Hepatocyte (in vitro differentiated cells): ENCODE data around the gene TMEM204. TPM values are rescaled to one million over a fixed set of nuclear protein-coding genes. Genes with fewer than 3 reads are reported as not detected.

ENCODE experiments used
- DNase-seq: peaks from one replicate; pipeline ENCODE4 v3.0.0-alpha.2; 2016; ENCODE audit warnings: low spot score
- H2AFZ ChIP-seq: fragments of 200-600 bp; sonication (generic); 2 replicates; pipeline ENCODE4 v1.6.0; 2016; ENCODE audit warnings: antibody characterized with exemption, mild to moderate bottlenecking
- H3K27ac ChIP-seq: fragments of 200-600 bp; sonication (generic); 2 replicates; pipeline ENCODE4 v1.5.1; 2016; ENCODE audit warnings: mild to moderate bottlenecking
- H3K27me3 ChIP-seq: fragments of 200-600 bp; sonication (generic); 2 replicates; pipeline ENCODE4 v1.6.1; 2016
- H3K36me3 ChIP-seq: fragments of 200-600 bp; sonication (generic); replicated peaks from 2 replicates; pipeline ENCODE4 v1.5.1; 2016; ENCODE audit warnings: low read depth; ENCODE audit not compliant: insufficient read depth
- H3K4me1 ChIP-seq: fragments of 200-600 bp; sonication (generic); 2 replicates; pipeline ENCODE4 v1.5.1; 2016; ENCODE audit warnings: mild to moderate bottlenecking, moderate library complexity; ENCODE audit not compliant: insufficient read depth
- H3K4me2 ChIP-seq: fragments of 200-600 bp; sonication (generic); 2 replicates; pipeline ENCODE4 v1.6.0; 2016
- H3K4me3 ChIP-seq: fragments of 200-600 bp; sonication (generic); 2 replicates; pipeline ENCODE4 v1.5.1; 2016; ENCODE audit warnings: mild to moderate bottlenecking
- H3K79me2 ChIP-seq: fragments of 200-600 bp; sonication (generic); 2 replicates; pipeline ENCODE4 v1.6.0; 2017; ENCODE audit warnings: mild to moderate bottlenecking
- H3K9me2 ChIP-seq: fragments of 200-600 bp; sonication (generic); replicated peaks from 2 replicates; pipeline ENCODE4 v1.6.0; 2017; ENCODE audit warnings: mild to moderate bottlenecking; ENCODE audit not compliant: insufficient read depth
- H3K9me3 ChIP-seq: fragments of 200-600 bp; sonication (generic); 2 replicates; pipeline ENCODE4 v1.5.1; 2016; ENCODE audit warnings: low read depth, mild to moderate bottlenecking
- H4K20me1 ChIP-seq: fragments of 200-600 bp; sonication (generic); 2 replicates; pipeline ENCODE4 v1.6.0; 2016; ENCODE audit warnings: mild to moderate bottlenecking; ENCODE audit not compliant: insufficient read depth, poor library complexity, severe bottlenecking
- EZH2 ChIP-seq: fragments of 200-600 bp; sonication (generic); IDR thresholded peaks from 2 replicates; pipeline ENCODE4 v1.6.1; 2016; ENCODE audit warnings: antibody characterized with exemption, mild to moderate bottlenecking, borderline replicate concordance
- EZH2phosphoT487 ChIP-seq: fragments of 200-600 bp; sonication (generic); IDR thresholded peaks from one replicate; pipeline ENCODE4 v1.6.1; 2018; ENCODE audit warnings: antibody characterized with exemption, mild to moderate bottlenecking, low read depth, moderate library complexity; ENCODE audit not compliant: unreplicated experiment, severe bottlenecking
- WGBS: methylation state at CpG from one replicate; pipeline ENCODE4 v1.1.6; 2016; ENCODE audit warnings: low lambda C conversion rate; ENCODE audit errors: missing lambda C conversion rate; 5-methylcytosine and 5-hydroxymethylcytosine counted together
- polyA plus RNA-seq: library from polyadenylated mRNA; unstranded; fragments of >200 nt; fragmentation: Nextera tagmentation; extraction: Ambion mirVana; gene quantifications from 2 replicates; pipeline ENCODE4 v1.2.1, GENCODE V29; 2016
- total RNA-seq: library from RNA; depleted of rRNA; stranded (reverse); fragments of >200 nt; gene quantifications from 2 replicates; pipeline ENCODE4 v1.2.3, GENCODE V29; 2014
- TF ChIP-seq, protein P1 (sequence below): fragments of 200-600 bp; sonication (generic); IDR thresholded peaks from 2 replicates; pipeline ENCODE4 v1.5.1; 2016; ENCODE audit warnings: antibody characterized with exemption, mild to moderate bottlenecking; ENCODE audit not compliant: poor library complexity

The TMEM204 gene
- total and polyA plus RNA-seq, 2 experiments from 2014 or later: 2.7 to 5.4 TPM

DNA sequence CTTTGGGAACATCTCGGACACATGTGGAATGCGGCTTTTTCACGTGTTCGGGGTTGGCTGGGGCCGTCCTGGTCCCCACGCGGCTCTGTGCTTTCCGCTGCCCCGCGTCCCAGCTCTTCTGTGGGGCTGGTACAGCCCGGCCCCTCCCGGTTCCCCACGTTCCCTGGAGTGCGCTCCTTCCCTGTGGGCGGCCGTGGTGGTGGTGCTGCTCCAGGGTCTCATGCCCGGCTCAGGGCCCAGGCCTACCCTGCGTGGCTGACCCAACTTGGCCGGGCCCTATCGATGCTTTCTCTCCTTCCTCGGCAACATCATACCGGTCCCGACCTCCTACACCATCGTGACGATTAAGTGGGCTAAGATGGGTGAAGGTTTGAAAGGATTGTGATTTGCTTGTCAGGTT, 37.0 kb upstream of the TMEM204 start:
- H3K4me1 ChIP-seq: peaks cover 13% of the 10 kb centered on the region
- H3K36me3 ChIP-seq: no peaks in the 10 kb centered on the region
- WGBS: 96% methylated on average over 25 of the region's 25 CpGs
- no peaks in the 10 kb centered on the region for H4K20me1 ChIP-seq
- no peak overlapping the region for H3K4me3 ChIP-seq
- no peak overlapping the region for H3K4me2 ChIP-seq
- TF ChIP-seq, protein P1, sequence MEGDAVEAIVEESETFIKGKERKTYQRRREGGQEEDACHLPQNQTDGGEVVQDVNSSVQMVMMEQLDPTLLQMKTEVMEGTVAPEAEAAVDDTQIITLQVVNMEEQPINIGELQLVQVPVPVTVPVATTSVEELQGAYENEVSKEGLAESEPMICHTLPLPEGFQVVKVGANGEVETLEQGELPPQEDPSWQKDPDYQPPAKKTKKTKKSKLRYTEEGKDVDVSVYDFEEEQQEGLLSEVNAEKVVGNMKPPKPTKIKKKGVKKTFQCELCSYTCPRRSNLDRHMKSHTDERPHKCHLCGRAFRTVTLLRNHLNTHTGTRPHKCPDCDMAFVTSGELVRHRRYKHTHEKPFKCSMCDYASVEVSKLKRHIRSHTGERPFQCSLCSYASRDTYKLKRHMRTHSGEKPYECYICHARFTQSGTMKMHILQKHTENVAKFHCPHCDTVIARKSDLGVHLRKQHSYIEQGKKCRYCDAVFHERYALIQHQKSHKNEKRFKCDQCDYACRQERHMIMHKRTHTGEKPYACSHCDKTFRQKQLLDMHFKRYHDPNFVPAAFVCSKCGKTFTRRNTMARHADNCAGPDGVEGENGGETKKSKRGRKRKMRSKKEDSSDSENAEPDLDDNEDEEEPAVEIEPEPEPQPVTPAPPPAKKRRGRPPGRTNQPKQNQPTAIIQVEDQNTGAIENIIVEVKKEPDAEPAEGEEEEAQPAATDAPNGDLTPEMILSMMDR: no peak
- TF ChIP-seq EZH2 (no peak), EZH2phosphoT487 (no peak)
- no peak overlapping the region for H3K27ac ChIP-seq
- H3K79me2 ChIP-seq: peaks cover 17% of the 10 kb centered on the region
- no peaks in the 10 kb centered on the region for H3K9me2 ChIP-seq
- H2AFZ ChIP-seq: no peak overlapping the region
- no peak for DNase-seq
- no peaks in the 10 kb centered on the region for H3K27me3 ChIP-seq
- no peaks in the 10 kb centered on the region for H3K9me3 ChIP-seq

DNA sequence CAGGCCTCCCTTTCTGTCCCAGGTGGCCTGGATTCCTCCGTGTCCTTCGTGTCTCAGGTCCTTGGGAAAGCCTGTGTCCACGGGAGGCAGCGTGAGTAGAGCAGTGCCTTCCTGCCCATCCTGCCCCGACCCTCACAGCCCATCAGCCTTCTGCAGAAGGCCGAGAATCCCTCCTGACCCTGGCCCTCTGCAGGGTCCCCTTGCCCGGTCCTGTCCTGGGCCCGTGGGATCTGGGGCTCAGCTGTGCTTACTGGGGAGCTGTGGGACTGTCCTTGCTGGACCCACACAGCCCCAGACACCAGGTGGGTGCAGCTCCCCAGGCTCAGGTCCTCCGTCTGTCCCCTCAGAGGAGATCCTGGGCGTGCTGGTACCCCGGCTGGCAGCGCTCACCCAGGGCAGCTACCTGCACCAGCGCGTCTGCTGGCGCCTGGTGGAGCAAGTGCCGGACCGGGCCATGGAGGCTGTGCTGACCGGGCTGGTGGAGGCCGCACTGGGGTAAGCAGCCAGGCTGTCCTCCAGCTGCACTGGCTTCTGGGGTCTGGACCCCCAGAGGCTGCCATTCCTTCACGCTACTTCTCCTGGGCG, 36.4 kb upstream of the TMEM204 start:
- no peaks in the 10 kb centered on the region for H3K27me3 ChIP-seq
- H3K9me2 ChIP-seq: no peaks in the 10 kb centered on the region
- no peak for DNase-seq
- no peak overlapping the region for H3K4me3 ChIP-seq
- H2AFZ ChIP-seq: no peak overlapping the region
- H3K9me3 ChIP-seq: no peaks in the 10 kb centered on the region
- H3K4me2 ChIP-seq: no peak overlapping the region
- H3K27ac ChIP-seq: no peak overlapping the region
- H3K79me2 ChIP-seq: peaks cover 17% of the 10 kb centered on the region
- WGBS: 97% methylated on average over 21 of the region's 21 CpGs
- H3K36me3 ChIP-seq: no peaks in the 10 kb centered on the region
- TF ChIP-seq, protein P1: no peak
- TF ChIP-seq EZH2 (no peak), EZH2phosphoT487 (no peak)
- no peaks in the 10 kb centered on the region for H4K20me1 ChIP-seq
- H3K4me1 ChIP-seq: peaks cover 13% of the 10 kb centered on the region

DNA sequence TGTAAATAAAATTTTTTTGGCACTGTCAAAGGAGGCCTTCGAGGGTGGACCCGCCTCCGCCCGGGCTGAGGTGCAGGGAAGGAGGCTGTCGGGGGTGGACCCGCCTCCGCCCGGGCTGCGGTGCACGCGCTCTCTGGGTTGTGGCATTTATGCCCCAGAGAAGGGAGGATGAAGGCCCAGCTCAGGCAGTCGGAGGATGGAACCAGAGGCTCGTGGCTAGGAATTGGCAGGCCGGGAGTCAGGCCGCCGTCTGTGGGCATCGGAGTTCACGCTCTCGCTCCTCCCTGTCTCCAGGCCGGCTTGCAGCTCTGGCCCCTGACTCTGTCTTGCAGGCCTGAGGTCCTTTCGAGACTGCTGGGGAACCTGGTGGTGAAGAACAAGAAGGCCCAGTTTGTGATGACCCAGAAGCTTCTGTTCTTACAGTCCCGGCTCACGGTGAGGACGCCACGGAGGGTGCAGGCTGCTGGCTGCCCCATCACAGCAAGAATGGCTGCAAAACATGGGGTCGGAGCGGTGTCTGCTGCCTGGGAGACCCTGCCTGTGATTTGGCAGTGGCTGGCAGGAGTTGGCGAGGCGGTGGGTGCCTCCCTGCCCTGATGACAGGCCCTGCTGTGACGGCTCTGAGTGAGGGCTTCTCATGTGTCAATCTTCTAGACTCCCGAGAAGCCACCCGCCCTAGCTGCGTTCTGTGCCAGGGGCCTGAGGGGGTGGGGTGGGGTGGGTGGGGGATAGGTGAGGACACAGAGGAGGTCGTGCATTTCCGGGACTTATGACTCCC, 34.4 kb upstream of the TMEM204 start:
- peaks cover 10% of the 10 kb centered on the region for H3K79me2 ChIP-seq
- no peak overlapping the region for H2AFZ ChIP-seq
- H3K36me3 ChIP-seq: no peaks in the 10 kb centered on the region
- DNase-seq: no peak
- H3K4me1 ChIP-seq: peaks cover 6% of the 10 kb centered on the region
- no peak overlapping the region for H3K4me3 ChIP-seq
- TF ChIP-seq EZH2phosphoT487 (no peak), EZH2 (no peak)
- TF ChIP-seq, protein P1: no peak
- H3K9me2 ChIP-seq: no peaks in the 10 kb centered on the region
- 94% methylated on average over 34 of the region's 35 CpGs for WGBS
- no peak overlapping the region for H3K27ac ChIP-seq
- no peaks in the 10 kb centered on the region for H3K9me3 ChIP-seq
- H3K27me3 ChIP-seq: no peaks in the 10 kb centered on the region
- no peaks in the 10 kb centered on the region for H4K20me1 ChIP-seq
- H3K4me2 ChIP-seq: no peak overlapping the region
